K562 (cell line): ENCODE results near the gene UNC5C. TPM values are rescaled to one million over a fixed set of nuclear protein-coding genes. Genes with fewer than 3 reads are reported as not detected.

ENCODE experiments used
- BRD4 ChIP-seq: fragments of 200-600 bp; sonication (generic); IDR thresholded peaks from 2 replicates; pipeline ENCODE4 v1.6.1; 2017; ENCODE audit warnings: inconsistent platforms
- CAMTA2 ChIP-seq: fragments of 250-450 bp; sonication (Bioruptor Pico); conservative IDR thresholded peaks from 2 replicates; pipeline ENCODE4 v1.5.1; 2022
- CBFA2T2 ChIP-seq: fragments of 450-650 bp; conservative IDR thresholded peaks from 2 replicates; pipeline ENCODE4 v1.6.1; 2017; ENCODE audit warnings: mild to moderate bottlenecking
- CEBPG ChIP-seq, 3 experiments: fragments of 200-800 bp in 1 of 3; sonication (Bioruptor generic) in 1 of 3; sonication (generic) in 1 of 3; formaldehyde crosslinking in 1 of 3; IDR thresholded peaks in 2 of 3; conservative IDR thresholded peaks in 1 of 3; 2 replicates each; pipeline versions ENCODE4 v1.6.1 to v1.8.0; 2016 to 2022; ENCODE audit warnings: missing compliant biosample characterization in 2 of 3, missing genetic modification characterization in 2 of 3, mild to moderate bottlenecking in 1 of 3, missing genetic modification reagents in 1 of 3
- GATAD2B ChIP-seq: fragments of 450-650 bp; IDR thresholded peaks from 2 replicates; pipeline ENCODE4 v1.6.1; 2017; ENCODE audit warnings: mild to moderate bottlenecking, borderline replicate concordance
- JUN ChIP-seq, 2 experiments: sonication (generic) in 1 of 2; formaldehyde crosslinking in 1 of 2; IDR thresholded peaks; 2 replicates each; pipeline versions ENCODE4 v1.6.1 to v1.8.0; 2012 to 2022; ENCODE audit warnings: borderline replicate concordance in 2 of 2, mild to moderate bottlenecking in 2 of 2, improper control_type of control experiment in 1 of 2, low read depth in 1 of 2, low read length in 1 of 2, missing genetic modification reagents in 1 of 2
- REST ChIP-seq, 2 experiments: fragments of 450-650 bp; formaldehyde crosslinking in 1 of 2; IDR thresholded peaks; 2 replicates each; pipeline versions ENCODE4 v1.4.0 to v1.6.1; 2014 to 2020; ENCODE audit warnings: mild to moderate bottlenecking in 2 of 2, borderline replicate concordance in 1 of 2, low read depth in 1 of 2
- TFAM ChIP-seq: fragments of 250-450 bp; sonication (Bioruptor Pico); conservative IDR thresholded peaks from 2 replicates; pipeline ENCODE4 v1.5.0; 2021; ENCODE audit warnings: mild to moderate bottlenecking, moderate library complexity
- TRIM24 ChIP-seq, 2 experiments: fragments of 450-650 bp; IDR thresholded peaks; 2 replicates each; pipeline ENCODE4 v1.6.1; 2016
- USF1 ChIP-seq: sonication (generic); formaldehyde crosslinking; IDR thresholded peaks from 2 replicates; pipeline ENCODE4 v1.9.0; 2022; ENCODE audit warnings: mild to moderate bottlenecking, missing genetic modification reagents
- YY1 ChIP-seq, 3 experiments: IDR thresholded peaks; 2 replicates each; pipeline ENCODE4 v1.6.1; 2011; ENCODE audit warnings: low read length in 2 of 3, mild to moderate bottlenecking in 2 of 3, moderate library complexity in 2 of 3, borderline replicate concordance in 1 of 3, control low read depth in 1 of 3, low read depth in 1 of 3; ENCODE audit not compliant: insufficient read depth in 3 of 3, insufficient replicate concordance in 2 of 3, control insufficient read depth in 1 of 3, insufficient read length in 1 of 3; ENCODE audit errors: extremely low read depth in 1 of 3
- ZNF253 ChIP-seq: fragments of 250-450 bp; sonication (Bioruptor Pico); conservative IDR thresholded peaks from 2 replicates; pipeline ENCODE4 v1.6.1; 2021; ENCODE audit warnings: mild to moderate bottlenecking
- ZNF639 ChIP-seq, 2 experiments: fragments of 200-800 bp in 1 of 2; sonication (Bioruptor generic) in 1 of 2; sonication (generic) in 1 of 2; formaldehyde crosslinking in 1 of 2; IDR thresholded peaks in 1 of 2; conservative IDR thresholded peaks in 1 of 2; 2 replicates each; pipeline versions ENCODE4 v1.5.0 to v1.6.1; 2016 to 2020; ENCODE audit warnings: missing compliant biosample characterization in 1 of 2, missing genetic modification characterization in 1 of 2, missing genetic modification reagents in 1 of 2
- polyA plus RNA-seq, 8 experiments: library from polyadenylated mRNA; depleted of rRNA in 4 of 8; stranded (reverse) in 5 of 8; unstranded in 3 of 8; fragments of >200 nt; fragmentation: Nextera tagmentation in 2 of 8; fragmentation: Illumina TruSeq in 1 of 8; extraction: Ambion mirVana in 2 of 8; extraction: Trizol in 1 of 8; gene quantifications; 2 replicates each; pipeline versions ENCODE4 v1.2.1 to v1.2.3, GENCODE V29; 2011 to 2014; ENCODE audit warnings: inconsistent platforms in 1 of 8, missing spikeins in 1 of 8
- total RNA-seq, 7 experiments: library from RNA; depleted of rRNA in 6 of 7; stranded (reverse); fragments of >200 nt in 6 of 7; fragmentation: Illumina TruSeq in 2 of 7; extraction: Trizol in 2 of 7; gene quantifications; 2 replicates each; pipeline versions ENCODE4 v1.2.1 to v1.2.3, GENCODE V29; 2011 to 2021; ENCODE audit warnings: low replicate concordance in 1 of 7

Gene UNC5C
- total and polyA plus RNA-seq, 9 of the 15 experiments (the other 6 are each of a cell fraction or from before 2014, with no cell fraction given), result under 0.01 to 0.10 (median 0.03) TPM; not detected in 1

GRCh38 chr4:95248720-95249425, 299.9 kb downstream of the UNC5C start (continued):
- no peak for TF ChIP-seq USF1 (CRISPR knock-in tag)
- no peak for TF ChIP-seq BRD4
- no peak for TF ChIP-seq REST (IDR thresholded peaks at IDR 0.05; ENCODE audit: borderline replicate concordance)
- no peak for TF ChIP-seq REST (CRISPR knock-in tag; IDR thresholded peaks at IDR 0.05; ENCODE audit: low read depth)
- no peak for TF ChIP-seq TFAM
- no peak for TF ChIP-seq GATAD2B
- TF ChIP-seq YY1 (IDR thresholded peaks at IDR 0.05; ENCODE audit: borderline replicate concordance in 1 of 3, control insufficient read depth in 1 of 3, extremely low read depth in 1 of 3, insufficient read depth in 3 of 3, insufficient read length in 1 of 3, insufficient replicate concordance in 2 of 3, low read depth in 1 of 3, low read length in 2 of 3), result no peak
- peak; percentile 71; the same call in 1 of the 2 replicates for TF ChIP-seq JUN (IDR thresholded peaks at IDR 0.05; ENCODE audit: borderline replicate concordance, low read depth, low read length)
- no peak for TF ChIP-seq JUN (CRISPR knock-in tag; IDR thresholded peaks at IDR 0.05; ENCODE audit: borderline replicate concordance)
- no peak for TF ChIP-seq ZNF639 (CRISPR knock-in tag; conservative IDR thresholded peaks at IDR 0.05 in 1 of 2, IDR thresholded peaks at IDR 0.05 in 1 of 2)
- no peak for TF ChIP-seq CBFA2T2
- TF ChIP-seq CEBPG (CRISPR knock-in tag; IDR thresholded peaks at IDR 0.05), result peak; percentile 93
- TF ChIP-seq CEBPG (tag; conservative IDR thresholded peaks at IDR 0.05 in 1 of 2, IDR thresholded peaks at IDR 0.05 in 1 of 2), result peak; percentile 83 to 99
- TF ChIP-seq CAMTA2 (CRISPR knock-in tag), result no peak
- TF ChIP-seq ZNF253, result no peak
- peak; percentile 72 to 75; a peak in 3 of 4 replicates for TF ChIP-seq TRIM24 (IDR thresholded peaks at IDR 0.05)
